GM19043 (cell line): ENCODE results near the gene CDH2.

ENCODE experiments used
- ATAC-seq: cut with Tn5 transposase; IDR thresholded peaks from one replicate; pipeline ENCODE4 v1.9.1; 2021; ENCODE audit warnings: low read depth; ENCODE audit not compliant: unreplicated experiment

CDH2 gene

DNA sequence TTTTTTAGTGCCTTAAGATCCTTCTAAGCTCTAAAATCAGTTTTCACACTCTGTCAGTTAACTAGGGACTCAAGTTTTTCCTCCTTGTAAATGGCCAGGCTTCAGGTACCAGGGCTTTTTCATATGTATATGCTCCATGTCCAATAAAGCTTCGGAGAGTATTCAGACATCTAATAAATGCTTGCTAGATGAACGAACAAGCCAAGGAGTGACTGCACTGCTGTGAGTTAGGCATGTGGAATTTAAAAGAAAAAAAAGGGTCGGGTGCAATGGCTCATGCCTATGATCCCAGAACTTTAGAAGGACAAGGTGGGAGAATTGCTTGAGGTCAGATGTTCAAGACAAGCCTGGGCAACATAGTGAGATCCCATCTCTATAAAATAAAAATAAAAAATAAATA is 81.9 kb downstream of the CDH2 start:
- ATAC-seq: no peak

DNA sequence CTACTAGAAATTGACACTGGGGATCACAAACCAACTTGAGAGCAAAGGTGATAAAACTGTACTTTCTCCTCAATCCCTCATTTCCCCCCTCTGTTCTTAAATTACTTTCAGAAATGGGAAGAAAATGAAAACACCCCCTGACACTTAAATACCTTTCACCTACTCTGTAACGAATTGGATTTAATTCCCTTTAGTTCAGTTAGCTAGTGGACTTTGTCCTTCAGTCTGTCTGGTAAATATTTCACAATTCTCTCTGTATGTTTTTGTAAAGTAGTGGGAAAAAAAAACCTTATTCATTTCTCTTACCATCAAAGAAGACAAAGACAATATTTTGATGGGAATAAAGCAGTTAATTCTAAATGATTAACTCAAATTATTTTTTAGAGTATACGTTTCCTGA is 85.7 kb downstream of the CDH2 start:
- ATAC-seq: no peak

DNA sequence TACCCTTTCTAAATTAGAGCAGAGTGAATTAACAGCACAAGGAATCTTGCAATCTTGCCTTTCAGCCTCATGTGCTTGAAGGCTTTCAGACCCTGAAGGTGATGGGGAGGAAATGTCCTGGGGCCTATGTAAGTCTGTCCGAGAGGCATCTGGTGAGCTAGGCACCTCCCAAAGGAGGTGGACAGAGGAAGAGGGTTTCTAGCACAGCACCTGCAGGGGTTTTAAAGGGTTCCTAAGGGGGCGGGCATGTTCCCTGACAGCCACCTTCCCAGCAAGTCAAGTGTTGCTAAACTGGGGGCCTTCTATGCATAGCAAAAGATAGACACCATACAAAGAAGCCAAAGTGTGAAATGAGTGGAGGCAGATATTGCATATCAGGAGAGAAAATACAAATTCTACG is 88.5 kb downstream of the CDH2 start:
- ATAC-seq: no peak

DNA sequence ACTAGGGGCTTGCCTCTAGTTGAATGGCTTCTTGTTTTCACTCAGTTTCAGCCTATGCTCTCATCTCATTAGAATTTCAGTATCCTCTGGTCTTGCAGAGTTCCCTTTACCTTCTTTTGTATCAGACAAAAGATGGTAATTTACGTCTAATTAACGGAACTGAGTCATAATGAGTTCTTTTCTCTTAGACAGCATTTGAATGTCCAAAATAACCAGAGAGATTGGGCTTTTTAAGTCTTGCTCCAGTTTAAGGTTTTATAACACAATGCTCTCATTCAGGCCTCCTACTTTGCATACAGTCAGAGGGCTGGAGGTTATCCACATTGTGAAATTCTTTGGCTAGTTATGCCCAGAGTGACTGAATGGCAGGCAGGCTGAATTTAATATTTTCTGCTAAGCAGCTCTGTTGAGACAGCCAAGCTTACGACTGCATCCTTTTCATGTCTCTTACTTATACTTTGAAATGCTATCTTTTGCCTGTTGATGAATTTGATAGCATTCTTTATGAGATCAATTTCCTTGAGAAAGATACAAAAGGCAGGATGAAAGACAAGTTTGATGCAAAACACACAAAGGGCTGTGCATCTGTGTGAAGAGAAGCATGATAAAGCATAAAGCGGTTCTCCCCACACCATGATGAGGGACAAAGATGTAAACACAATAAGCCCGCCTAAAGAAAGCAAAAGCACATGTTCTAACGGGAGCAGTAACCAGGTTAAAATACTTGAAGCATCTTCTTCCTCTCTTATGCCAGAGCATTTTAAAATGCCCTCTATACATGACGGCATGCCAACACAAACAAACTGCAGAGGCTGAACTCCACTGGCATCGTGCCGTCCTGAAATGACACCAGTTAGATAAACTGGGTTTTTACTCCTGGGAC is 90.0 kb downstream of the CDH2 start:
- no peak for ATAC-seq

DNA sequence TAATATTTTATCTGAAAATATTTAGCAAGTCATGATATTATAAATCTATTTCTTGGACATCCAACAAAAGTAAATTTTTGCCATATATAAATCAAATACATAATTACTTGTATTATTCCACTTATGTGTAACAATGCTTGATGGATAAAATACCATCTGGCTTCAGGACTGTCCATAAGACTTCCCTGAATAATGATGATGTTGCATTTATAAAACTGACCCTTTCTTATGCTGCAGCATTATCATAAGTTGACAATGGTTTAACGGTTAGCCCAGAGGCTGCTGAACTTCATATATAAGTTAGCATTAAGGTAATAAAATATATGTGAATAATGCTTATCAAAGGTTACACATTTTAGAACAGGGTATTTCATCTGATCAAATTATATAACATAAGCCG is 95.4 kb downstream of the CDH2 start:
- no peak for ATAC-seq

DNA sequence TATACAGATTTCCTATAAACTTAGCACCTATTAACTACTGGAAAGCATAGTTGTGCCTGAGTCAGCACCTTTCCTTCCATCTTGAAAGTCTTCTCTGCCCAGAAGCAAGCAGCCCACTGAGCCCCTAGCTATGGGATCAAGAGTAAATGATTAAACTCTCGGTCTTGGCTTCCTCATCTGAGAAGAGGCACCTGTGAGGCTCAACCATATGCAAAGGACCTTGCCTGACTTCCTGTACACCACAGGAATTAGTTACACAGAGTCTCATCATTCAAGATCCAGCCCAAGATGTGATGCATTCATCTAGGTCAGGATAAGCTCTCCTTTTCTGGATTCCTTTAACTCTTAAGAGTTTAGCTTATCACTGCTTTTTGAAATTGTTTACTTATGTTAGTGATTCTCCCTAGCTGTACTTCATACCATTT is 96.0 kb downstream of the CDH2 start:
- ATAC-seq: peak; percentile 58

DNA sequence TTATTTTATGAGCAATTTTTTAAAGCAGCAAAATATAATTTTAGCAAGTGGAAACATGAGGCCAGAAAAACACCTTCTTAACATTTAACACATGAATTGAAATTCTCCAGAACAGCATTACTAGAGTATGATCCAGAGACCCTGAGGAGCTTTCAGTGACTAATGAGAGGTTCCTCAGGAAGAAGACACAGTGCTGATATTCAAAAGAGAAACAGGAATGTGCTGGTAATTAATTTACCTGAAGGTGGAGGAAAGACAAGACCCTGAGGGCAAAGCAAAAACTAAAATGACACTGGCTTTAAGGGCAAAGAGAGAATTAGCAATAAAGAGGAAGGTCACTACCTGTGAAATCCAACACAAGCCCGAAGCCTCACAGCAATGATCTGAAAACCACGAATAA is 97.0 kb downstream of the CDH2 start:
- ATAC-seq: no peak

DNA sequence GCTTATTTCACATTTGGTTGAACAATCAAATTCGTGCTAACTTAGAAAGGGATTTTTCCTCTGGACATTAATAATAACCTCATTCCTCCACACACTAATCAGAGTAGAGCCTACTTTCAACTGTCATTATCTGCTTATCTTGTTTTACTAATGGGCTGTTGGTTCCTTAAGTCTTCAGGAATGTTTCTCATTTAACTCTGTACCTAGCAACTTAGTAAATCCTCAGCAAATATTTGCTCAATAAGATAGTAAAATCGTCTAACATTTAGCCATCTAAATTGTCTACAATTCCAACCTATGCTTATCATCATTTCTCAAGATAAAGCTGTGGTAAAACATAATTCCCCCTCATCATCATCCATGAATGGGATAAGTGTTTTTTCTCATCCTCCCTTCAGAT is 98.1 kb downstream of the CDH2 start:
- no peak for ATAC-seq

DNA sequence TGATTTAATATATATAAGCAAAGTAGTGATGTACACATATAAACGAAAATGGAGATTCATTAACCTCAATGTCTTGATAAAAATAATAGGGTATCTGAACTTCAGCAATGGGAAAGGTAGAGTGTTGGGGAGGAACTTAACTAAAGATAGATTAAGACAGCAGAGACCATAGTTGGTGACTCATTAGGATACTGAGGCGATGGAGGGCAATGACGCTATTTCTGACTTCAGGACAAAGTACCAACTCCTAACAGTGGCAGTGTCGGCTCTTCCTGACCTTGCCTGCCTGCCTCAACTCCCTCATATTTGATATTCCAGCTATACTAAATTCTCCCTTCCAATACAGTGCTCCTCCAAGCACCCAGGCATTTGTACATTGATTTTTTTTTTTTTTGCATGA is 98.6 kb downstream of the CDH2 start:
- no peak for ATAC-seq

DNA sequence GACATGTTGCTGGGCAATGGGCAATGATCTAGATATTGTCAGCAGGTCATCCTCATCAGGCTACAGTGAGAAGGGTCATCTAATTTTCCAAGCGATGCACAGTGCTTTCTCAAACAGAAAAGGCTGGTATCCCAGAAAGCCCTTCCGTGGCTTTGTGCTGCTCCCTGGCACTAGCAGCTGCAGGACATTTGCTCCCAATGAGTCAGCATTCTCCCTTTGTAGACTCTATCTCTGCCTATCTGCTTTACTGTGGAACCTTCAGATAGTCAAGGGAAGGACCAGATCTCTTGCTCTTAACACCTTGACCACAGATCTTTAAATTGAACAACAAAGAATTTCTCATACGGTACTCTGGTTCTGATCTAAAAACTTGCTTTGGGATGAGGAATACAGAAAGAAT is 101.4 kb downstream of the CDH2 start:
- ATAC-seq: no peak

DNA sequence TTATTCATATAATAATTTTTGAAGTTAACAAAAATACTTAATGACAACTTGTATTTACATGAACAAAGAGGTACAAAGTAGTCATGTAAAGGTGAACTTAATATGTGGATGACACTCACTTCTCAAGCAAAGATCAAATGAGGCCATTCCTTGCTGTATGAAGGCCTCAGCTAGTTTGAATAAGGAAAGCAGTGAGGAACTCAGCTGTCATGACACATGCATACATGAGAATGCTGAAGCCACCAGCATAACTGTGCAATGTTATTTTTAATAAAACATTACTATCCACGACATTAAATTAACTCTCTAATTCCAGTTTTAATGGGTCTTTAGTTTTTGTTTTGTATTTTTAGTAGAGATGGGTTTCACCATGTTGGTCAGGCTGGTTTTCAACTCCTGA is 102.9 kb downstream of the CDH2 start:
- ATAC-seq: no peak

DNA sequence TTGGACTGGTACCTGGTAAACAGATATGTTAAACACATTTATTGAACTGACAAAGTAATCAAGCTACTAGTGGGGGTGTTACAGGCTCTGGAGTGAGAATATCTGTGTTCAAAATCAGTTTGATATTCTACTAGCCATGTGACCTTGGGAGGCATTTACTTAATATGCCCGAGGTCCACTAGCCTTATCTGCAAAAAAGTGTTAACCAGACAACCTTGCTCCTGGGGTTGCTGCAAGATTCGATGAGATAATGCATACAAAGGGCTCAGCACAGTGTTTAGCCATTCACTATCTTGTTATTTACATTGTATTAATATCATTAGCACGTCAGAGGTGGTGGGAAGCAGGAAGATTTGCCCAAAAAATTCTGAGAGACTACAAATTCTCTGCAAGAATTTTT is 103.3 kb downstream of the CDH2 start:
- no peak for ATAC-seq

DNA sequence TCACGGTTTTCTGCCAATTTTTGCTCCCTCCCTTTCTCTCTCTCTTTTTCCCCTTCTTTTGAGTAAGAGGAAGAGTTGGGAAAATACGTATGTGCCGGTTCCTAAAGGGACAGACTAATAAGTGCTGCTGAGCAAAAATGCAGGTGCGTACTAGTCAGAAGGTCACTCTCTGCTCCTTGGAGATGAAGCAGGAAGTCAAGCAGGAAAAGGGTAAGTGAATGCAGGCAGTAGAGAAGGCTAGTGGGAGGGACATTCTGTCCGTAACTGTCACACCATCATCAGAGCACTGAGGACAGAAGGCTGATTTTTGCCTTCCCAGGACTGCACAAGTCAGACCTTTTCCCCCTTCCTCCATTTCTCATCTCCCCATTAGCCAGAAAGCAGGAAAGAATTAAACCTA is 105.7 kb downstream of the CDH2 start:
- no peak for ATAC-seq

DNA sequence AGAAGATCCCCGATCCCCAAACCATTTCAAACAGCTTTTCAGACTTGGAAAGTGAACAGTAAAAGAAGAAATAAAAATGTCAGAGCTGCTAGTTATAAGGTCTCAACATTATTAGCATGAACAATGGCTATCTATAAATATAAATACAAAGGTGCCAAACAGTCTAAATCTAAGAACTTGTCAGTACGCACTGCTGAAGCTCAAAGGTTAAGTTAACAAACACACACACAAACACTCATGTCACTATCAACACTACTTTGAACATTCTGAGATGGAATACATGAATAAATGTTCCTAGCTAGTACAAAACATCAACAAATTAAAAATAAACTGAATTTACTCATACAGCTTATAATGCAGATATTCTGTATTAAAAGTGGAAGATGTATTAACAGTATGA is 108.7 kb downstream of the CDH2 start:
- no peak for ATAC-seq

DNA sequence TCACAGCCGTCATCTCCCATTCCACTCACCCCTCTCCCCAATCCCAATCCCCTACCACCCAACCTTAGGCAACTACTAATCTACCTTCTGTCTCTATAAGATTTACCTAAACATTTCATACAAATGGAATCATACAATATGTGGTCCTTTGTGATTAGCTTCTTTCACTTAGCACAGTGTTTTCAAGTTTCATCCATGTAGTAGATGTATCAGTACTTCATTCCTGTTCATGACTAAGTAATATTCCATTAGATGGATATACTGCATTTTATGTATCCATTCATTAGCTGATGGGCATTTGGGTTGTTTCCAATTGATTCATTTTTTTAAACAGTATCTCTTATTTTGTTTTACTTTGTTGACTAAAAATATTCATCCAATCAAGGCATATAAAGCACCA is 109.6 kb downstream of the CDH2 start:
- ATAC-seq: no peak

DNA sequence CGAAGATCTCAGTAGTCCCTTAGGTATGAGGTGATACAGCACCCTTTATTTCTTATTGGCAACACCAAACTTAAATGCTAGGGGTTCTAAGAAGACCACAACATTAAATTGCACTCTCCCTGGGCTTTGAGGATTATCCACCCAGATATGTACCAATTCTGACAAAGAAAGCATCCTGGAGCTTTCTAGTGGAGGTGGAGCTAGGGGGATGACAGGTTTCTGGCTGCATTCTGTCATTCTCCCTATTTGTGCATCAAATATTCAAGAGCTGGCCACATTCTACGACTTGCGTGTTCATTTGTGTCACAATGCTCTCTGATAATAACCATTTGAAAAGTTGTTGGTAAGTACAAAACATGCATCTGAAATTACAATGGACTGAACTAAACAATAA is 111.1 kb downstream of the CDH2 start:
- ATAC-seq: no peak

DNA sequence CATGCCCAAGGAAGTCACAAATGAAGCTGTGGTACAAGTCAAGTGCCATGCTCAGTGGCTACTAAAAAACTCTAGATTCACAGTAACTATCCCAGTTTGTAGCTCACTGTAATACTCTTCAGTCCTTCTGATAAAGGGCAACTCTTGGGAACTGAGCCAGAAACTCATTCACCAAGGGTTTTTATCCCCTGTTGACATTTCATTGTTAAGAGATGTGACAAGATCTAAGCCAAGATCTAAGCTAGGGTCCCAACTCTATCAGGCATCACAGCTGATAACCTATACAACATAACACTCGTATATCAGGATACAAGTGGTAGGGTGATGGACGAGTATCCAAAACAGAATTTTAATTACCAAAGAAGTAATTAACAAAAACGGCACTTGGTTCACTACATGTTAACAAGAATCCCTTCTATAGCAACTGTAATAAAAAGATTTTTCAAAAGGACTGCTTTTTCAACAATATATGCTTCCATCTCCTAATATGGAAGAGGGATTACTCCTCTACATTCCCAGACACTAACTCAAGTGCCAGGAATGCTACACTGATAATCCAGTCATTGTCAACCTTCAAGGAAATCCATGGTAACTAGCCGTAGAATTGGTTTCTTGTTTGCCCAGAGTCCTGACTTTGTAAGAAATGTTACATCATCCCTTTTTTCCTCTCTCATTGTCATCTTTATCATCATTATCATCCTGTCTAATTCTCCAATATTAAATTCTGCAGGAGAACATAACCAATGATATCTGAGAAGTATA is 111.7 kb downstream of the CDH2 start:
- no peak for ATAC-seq

DNA sequence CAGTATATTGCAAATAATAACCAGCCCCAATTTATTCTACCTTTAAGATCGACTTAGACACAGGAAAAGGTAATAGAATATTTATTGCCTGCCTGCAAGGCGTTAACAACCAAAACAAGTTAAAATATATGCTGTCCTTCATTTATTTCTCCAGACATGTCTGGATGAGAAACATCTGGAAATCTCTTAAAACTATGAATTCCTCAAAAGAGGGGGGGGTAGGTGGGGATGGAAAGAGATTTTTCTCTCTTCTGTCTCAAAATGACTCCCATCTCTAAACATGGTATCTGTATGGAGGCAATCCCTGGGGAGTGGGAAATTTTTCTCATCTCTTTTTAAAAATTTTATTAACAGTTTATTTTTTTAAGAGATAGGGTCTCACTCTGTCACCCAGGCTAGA is 113.0 kb downstream of the CDH2 start:
- ATAC-seq: no peak

DNA sequence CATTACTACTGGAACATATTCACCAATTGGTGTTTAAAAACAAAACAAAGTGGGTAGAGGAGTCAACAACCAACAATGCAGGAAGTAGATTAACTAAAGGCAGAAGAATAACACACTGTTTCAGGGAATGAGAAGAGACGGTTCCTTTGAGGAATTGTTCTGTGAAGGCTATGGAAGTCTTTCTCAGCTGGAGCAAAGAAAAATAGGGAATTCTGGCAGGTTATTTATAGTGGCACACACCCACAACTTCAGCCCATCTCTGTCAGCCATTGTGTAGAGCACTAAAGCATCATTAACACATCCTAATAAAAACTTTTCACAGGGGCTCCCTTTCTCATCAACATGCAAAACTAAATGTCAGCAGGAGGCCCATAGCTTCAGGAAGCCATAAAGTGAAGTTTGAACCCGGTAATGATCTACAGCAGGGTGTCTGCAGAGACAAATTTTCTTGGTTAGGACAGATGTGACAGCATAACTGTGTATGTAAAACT is 113.6 kb downstream of the CDH2 start:
- ATAC-seq: no peak

DNA sequence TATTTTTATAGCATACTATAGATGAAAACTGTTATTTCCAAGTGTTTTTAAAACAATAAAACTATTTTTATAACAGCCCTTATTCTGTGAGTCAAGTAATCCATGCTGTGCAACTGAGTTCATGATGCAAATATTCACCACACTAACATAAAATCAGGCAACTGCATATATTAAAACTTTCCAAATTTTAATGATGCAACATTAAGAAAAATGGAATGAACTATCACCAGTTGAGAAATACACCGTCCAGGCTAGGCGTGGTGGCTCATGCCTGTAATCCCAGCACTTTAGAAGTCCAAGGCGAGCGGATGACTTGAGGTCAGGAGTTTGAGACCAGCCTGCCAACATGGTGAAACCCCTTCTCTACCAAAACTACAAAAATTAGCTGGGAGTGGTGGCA is 114.5 kb downstream of the CDH2 start:
- no peak for ATAC-seq

DNA sequence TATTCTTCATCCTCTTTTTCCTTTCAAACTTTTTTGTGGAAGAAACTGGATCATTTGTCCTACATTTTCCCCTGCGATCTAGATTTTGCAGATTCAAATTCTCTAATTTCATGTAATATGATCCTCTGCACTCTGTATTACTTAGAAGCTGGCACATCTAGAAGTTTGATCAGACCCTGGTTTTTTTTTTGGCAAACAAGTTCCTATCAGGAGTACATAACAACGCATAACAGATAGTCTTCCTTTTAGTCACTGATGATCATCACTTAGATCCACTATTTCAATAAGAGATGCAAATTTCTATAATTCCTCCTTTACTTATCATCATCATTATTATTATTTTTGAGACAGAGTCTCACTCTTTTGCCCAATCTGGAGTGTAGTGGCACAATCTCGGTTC is 117.1 kb downstream of the CDH2 start:
- ATAC-seq: no peak

DNA sequence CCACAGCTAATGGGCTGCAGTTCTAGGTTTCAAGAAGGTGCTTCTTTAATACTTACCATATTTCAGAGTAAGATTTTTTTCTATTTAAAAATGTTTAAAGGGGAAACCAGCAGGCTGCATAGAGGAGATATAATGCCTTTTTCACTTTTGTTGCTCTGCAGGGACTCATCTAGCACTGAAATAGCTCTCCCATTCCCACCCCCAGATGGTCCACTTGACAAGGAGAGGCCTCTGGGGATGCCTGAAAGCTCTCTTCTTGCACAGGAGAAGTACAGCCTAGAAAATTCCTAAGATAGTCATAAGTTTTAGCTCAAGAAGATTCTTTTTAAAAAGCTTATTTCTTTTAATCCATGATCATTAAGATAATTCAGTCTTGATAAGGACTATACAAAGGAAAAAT is 126.4 kb downstream of the CDH2 start:
- ATAC-seq: no peak
